ENCODE data around the gene KIF5C.

The KIF5C gene

GRCh38 chr2:148917431-148917830, 42.4 kb downstream of the KIF5C start:
- DNase-seq (ENCODE audit: low read depth in 1 of 2, low spot score in 1 of 2), result no peak
- Histone ChIP-seq H3K4me3 (replicated peaks; ENCODE audit: insufficient read depth, low read length) (no peak overlapping the region), H3K27me3 (ENCODE audit: insufficient read depth, poor library complexity, severe bottlenecking) (no peaks in the 10 kb centered on the region), H3K27ac (replicated peaks) (no peak overlapping the region)
- no peak for TF ChIP-seq CTCF (IDR thresholded peaks at IDR 0.05; ENCODE audit: insufficient read depth, low read length)

- TF ChIP-seq CTCF (IDR thresholded peaks at IDR 0.05; ENCODE audit: insufficient read depth, low read length) (no peak), REST (IDR thresholded peaks at IDR 0.05; ENCODE audit: insufficient replicate concordance, low read depth) (no peak), GABPA (IDR thresholded peaks at IDR 0.05; ENCODE audit: low read depth) (no peak), SPI1 (IDR thresholded peaks at IDR 0.05; ENCODE audit: borderline replicate concordance, low read depth) (no peak), POLR2AphosphoS5 (IDR thresholded peaks at IDR 0.05; ENCODE audit: low read depth) (no peak)
- Histone ChIP-seq H3K27me3 (ENCODE audit: insufficient read depth, poor library complexity, severe bottlenecking) (no peaks in the 10 kb centered on the region), H3K4me3 (replicated peaks; ENCODE audit: insufficient read depth, low read length) (no peak overlapping the region), H3K27ac (replicated peaks) (no peak overlapping the region)
- no peak for DNase-seq (ENCODE audit: low read depth in 1 of 2, low spot score in 1 of 2)
These were observed 43.5 kb downstream of the KIF5C start for GRCh38 chr2:148918554-148918953.

GRCh38 chr2:148920559-148920958, 45.5 kb downstream of the KIF5C start:
- no peak overlapping the region for H3K27ac ChIP-seq (replicated peaks)
- TF ChIP-seq REST (IDR thresholded peaks at IDR 0.05; ENCODE audit: insufficient replicate concordance, low read depth), result no peak
- no peak for TF ChIP-seq SPI1 (IDR thresholded peaks at IDR 0.05; ENCODE audit: borderline replicate concordance, low read depth)
- no peak for TF ChIP-seq POLR2AphosphoS5 (IDR thresholded peaks at IDR 0.05; ENCODE audit: low read depth)
- no peak for TF ChIP-seq GABPA (IDR thresholded peaks at IDR 0.05; ENCODE audit: low read depth)
- no peak for TF ChIP-seq CTCF (IDR thresholded peaks at IDR 0.05; ENCODE audit: insufficient read depth, low read length)
- no peak for DNase-seq (ENCODE audit: low read depth in 1 of 2, low spot score in 1 of 2)
- H3K27me3 ChIP-seq (ENCODE audit: insufficient read depth, poor library complexity, severe bottlenecking), result no peaks in the 10 kb centered on the region
- H3K4me3 ChIP-seq (replicated peaks; ENCODE audit: insufficient read depth, low read length), result no peak overlapping the region

GRCh38 chr2:148922062-148922461, 47.0 kb downstream of the KIF5C start:
- H3K27me3 ChIP-seq (ENCODE audit: insufficient read depth, poor library complexity, severe bottlenecking), result no peaks in the 10 kb centered on the region
- no peak overlapping the region for H3K27ac ChIP-seq (replicated peaks)
- DNase-seq (ENCODE audit: low read depth in 1 of 2, low spot score in 1 of 2), result no peak
- H3K4me3 ChIP-seq (replicated peaks; ENCODE audit: insufficient read depth, low read length), result no peak overlapping the region
- TF ChIP-seq REST (IDR thresholded peaks at IDR 0.05; ENCODE audit: insufficient replicate concordance, low read depth) (no peak), POLR2AphosphoS5 (IDR thresholded peaks at IDR 0.05; ENCODE audit: low read depth) (no peak), SPI1 (IDR thresholded peaks at IDR 0.05; ENCODE audit: borderline replicate concordance, low read depth) (no peak), CTCF (IDR thresholded peaks at IDR 0.05; ENCODE audit: insufficient read depth, low read length) (no peak), GABPA (IDR thresholded peaks at IDR 0.05; ENCODE audit: low read depth) (no peak)
